ENCODE results near the gene TRABD.

DNA sequence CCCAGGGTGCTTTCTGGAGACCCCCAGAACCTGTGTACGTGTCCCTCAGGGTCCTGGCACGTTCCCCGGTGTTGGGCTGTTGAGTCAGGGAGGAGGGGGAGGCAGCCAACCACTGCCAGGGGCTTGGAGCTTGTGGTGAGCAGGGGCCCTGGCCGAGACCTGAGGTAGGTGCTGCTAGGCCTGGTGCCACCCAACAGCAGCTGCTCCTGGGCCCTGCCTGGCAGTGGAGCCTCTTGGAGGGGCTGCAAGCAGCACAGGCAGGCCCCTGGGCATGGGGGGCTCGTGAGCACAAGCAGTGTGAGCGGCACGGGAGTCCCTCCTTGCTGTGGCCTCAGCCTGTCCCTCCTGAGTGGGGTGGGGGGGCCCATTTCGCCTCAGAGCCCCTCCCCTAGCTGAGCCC is 7.9 kb downstream of the TRABD start:
- TF ChIP-seq, protein P1, sequence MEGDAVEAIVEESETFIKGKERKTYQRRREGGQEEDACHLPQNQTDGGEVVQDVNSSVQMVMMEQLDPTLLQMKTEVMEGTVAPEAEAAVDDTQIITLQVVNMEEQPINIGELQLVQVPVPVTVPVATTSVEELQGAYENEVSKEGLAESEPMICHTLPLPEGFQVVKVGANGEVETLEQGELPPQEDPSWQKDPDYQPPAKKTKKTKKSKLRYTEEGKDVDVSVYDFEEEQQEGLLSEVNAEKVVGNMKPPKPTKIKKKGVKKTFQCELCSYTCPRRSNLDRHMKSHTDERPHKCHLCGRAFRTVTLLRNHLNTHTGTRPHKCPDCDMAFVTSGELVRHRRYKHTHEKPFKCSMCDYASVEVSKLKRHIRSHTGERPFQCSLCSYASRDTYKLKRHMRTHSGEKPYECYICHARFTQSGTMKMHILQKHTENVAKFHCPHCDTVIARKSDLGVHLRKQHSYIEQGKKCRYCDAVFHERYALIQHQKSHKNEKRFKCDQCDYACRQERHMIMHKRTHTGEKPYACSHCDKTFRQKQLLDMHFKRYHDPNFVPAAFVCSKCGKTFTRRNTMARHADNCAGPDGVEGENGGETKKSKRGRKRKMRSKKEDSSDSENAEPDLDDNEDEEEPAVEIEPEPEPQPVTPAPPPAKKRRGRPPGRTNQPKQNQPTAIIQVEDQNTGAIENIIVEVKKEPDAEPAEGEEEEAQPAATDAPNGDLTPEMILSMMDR (conservative IDR thresholded peaks at IDR 0.05; ENCODE audit: low read length): no peak
- no peak for TF ChIP-seq EZH2phosphoT487 (IDR thresholded peaks at IDR 0.05; ENCODE audit: borderline replicate concordance)

All from Loucy (cell line).